SK-N-MC (cell line): ENCODE data around the gene CLCN2.

ENCODE experiments used
- EZH2 ChIP-seq: fragments of 200-600 bp; sonication (generic); IDR thresholded peaks from one replicate; pipeline ENCODE4 v1.6.1; 2017; ENCODE audit warnings: antibody characterized with exemption
- POLR2AphosphoS5 ChIP-seq: IDR thresholded peaks from 2 replicates; pipeline ENCODE4 v1.6.1; 2012; ENCODE audit warnings: mild to moderate bottlenecking, low read depth, low read length, borderline replicate concordance

GRCh38 chr3:184337399-184337714 lies 24.0 kb downstream of the CLCN2 start, which contains the start of gene FAM131A:
- TF ChIP-seq EZH2 (no peak), POLR2AphosphoS5 (no peak)
